Mesothelial cell of epicardium (in vitro differentiated cells): ENCODE measurements around the gene SLC39A1. TPM values are rescaled to one million over a fixed set of nuclear protein-coding genes. Genes with fewer than 3 reads are reported as not detected.

ENCODE experiments used
- DNase-seq, 2 experiments: peaks; one replicate each; pipeline ENCODE4 v3.0.0; 2021; ENCODE audit warnings: low spot score in 2 of 2; ENCODE audit not compliant: unreplicated experiment in 2 of 2
- H3K27ac Mint-ChIP-seq: 2 replicates; pipeline ENCODE4 v1.8.0; 2021; ENCODE audit warnings: mixed read lengths
- H3K27me3 Mint-ChIP-seq: 2 replicates; pipeline ENCODE4 v1.8.0; 2021; ENCODE audit warnings: low read depth, mixed read lengths
- H3K36me3 Mint-ChIP-seq: 2 replicates; pipeline ENCODE4 v1.8.0; 2021; ENCODE audit warnings: mixed read lengths
- H3K4me1 Mint-ChIP-seq: 2 replicates; pipeline ENCODE4 v1.8.0; 2021; ENCODE audit warnings: mixed read lengths
- H3K4me3 Mint-ChIP-seq: 2 replicates; pipeline ENCODE4 v1.8.0; 2021; ENCODE audit warnings: mild to moderate bottlenecking, moderate library complexity, mixed read lengths
- H3K9me3 Mint-ChIP-seq: 2 replicates; pipeline ENCODE4 v1.8.0; 2021; ENCODE audit warnings: mixed read lengths
- CTCF ChIP-seq: fragments of 200-600 bp; sonication (generic); IDR thresholded peaks from one replicate; pipeline ENCODE4 v1.5.0; 2021; ENCODE audit warnings: antibody characterized with exemption; ENCODE audit not compliant: unreplicated experiment
- total RNA-seq: library from RNA; stranded (reverse); gene quantifications from 3 replicates; pipeline ENCODE4 v1.2.1, GENCODE V29; 2021

The SLC39A1 gene
- total RNA-seq, 1 donor from 2014 or later, result 73.3 TPM

- DNase-seq, result no peak
- Mint-ChIP-seq H3K27ac (no peak overlapping the region), H3K36me3 (peaks cover 26% of the 10 kb centered on the region), H3K9me3 (no peaks in the 10 kb centered on the region), H3K4me1 (no peaks in the 10 kb centered on the region), H3K4me3 (no peak overlapping the region), H3K27me3 (no peaks in the 10 kb centered on the region)
- TF ChIP-seq CTCF, result no peak
Measured at GRCh38 chr1:153933955-153934354, 29.4 kb downstream of the SLC39A1 start.

GRCh38 chr1:153933430-153933829 is 29.9 kb downstream of the SLC39A1 start:
- DNase-seq, result no peak
- no peak for TF ChIP-seq CTCF
- Mint-ChIP-seq H3K4me1 (no peaks in the 10 kb centered on the region), H3K9me3 (no peaks in the 10 kb centered on the region), H3K4me3 (no peak overlapping the region), H3K36me3 (peaks cover 26% of the 10 kb centered on the region), H3K27ac (no peak overlapping the region), H3K27me3 (no peaks in the 10 kb centered on the region)

GRCh38 chr1:153932156-153933131 is 30.9 kb downstream of the SLC39A1 start:
- Mint-ChIP-seq H3K9me3 (no peaks in the 10 kb centered on the region), H3K4me1 (no peaks in the 10 kb centered on the region), H3K27me3 (no peaks in the 10 kb centered on the region), H3K36me3 (peaks cover 22% of the 10 kb centered on the region), H3K4me3 (no peak overlapping the region), H3K27ac (no peak overlapping the region)
- TF ChIP-seq CTCF, result no peak
- no peak for DNase-seq

GRCh38 chr1:153929981-153930948 is 33.1 kb downstream of the SLC39A1 start:
- no peaks in the 10 kb centered on the region for H3K27me3 Mint-ChIP-seq
- no peak overlapping the region for H3K27ac Mint-ChIP-seq
- H3K4me3 Mint-ChIP-seq, result no peak overlapping the region
- no peaks in the 10 kb centered on the region for H3K4me1 Mint-ChIP-seq
- no peaks in the 10 kb centered on the region for H3K9me3 Mint-ChIP-seq
- peaks cover 14% of the 10 kb centered on the region for H3K36me3 Mint-ChIP-seq
- TF ChIP-seq CTCF, result no peak
- no peak for DNase-seq

- H3K27me3 Mint-ChIP-seq, result no peaks in the 10 kb centered on the region
- no peak overlapping the region for H3K4me3 Mint-ChIP-seq
- H3K36me3 Mint-ChIP-seq, result peaks cover 7% of the 10 kb centered on the region
- no peak overlapping the region for H3K27ac Mint-ChIP-seq
- DNase-seq, result no peak
- no peaks in the 10 kb centered on the region for H3K9me3 Mint-ChIP-seq
- H3K4me1 Mint-ChIP-seq, result no peaks in the 10 kb centered on the region
- no peak for TF ChIP-seq CTCF
Measured at GRCh38 chr1:153929426-153929825, 33.9 kb downstream of the SLC39A1 start.
